Stimulated activated CD8-positive, alpha-beta memory T cell treated with anti-CD3 and anti-CD28 coated beads, Interleukin-12 subunit alpha, Interleukin-12 subunit beta, amount 100 ng/mL, for 4 hours (primary cell): ENCODE measurements around the gene NDUFB2.
A peak's percentile ranks its signal among the peaks of the same experiment; 100 is the strongest.
"Not testable (repeated sequence)": the region's sequence is repeated elsewhere in the genome, so short reads cannot be mapped to it uniquely, and the experiment has no call there.

Experiments used
- DNase-seq: peaks from one replicate; pipeline ENCODE4 v3.0.0-alpha.2; 2020; ENCODE audit warnings: low read depth

NDUFB2 gene

DNA sequence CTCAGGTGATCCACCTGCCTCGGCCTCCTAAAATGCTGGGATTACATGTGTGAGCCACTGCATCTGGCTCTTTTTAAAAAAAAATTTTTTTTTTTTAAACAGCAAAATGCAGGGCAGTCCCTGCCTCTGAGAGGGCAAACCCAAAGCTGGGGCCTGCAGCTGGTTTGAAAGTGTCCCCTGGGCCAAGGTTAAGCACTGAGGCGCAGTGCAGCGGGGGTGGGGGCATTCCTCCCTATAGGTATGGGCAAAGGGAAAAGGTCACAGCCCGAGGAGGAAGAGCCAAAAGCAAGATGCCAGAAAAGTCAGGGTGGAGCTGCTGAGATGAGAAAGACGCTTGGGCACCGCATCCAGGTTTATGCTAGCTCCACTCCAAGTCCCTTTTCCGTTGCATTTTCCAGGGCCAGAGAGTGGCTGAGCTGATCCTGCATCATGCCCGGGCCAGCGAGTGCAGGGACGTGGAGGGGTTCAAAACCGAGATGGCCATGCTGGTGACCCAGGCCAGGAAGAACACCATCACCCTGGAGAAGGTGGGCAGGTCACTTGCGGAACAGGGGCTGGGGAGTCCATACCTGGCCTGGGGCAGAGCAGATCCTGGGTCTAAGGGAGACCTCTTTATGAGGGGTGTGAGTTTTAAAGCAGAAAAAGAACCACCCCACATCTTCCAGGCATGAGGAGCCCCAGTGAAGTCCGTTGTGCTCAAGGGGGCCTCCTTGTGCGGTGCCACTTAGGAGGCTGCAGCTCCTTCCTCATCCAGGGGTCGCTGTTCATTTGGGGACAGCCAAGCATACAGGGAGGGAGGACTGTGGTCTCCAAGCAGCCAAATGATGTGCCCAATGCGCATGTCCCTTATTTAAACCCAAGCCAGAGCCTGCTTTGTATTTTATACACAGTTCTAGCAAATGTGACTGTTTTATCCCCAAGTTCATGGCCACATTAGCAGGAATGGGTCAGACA lies 7.0 kb upstream of the NDUFB2 start:
- no peak for DNase-seq

- DNase-seq, result no peak
Measured at GRCh38 chr7:140691376-140692045, 5.0 kb upstream of the NDUFB2 start.

DNA sequence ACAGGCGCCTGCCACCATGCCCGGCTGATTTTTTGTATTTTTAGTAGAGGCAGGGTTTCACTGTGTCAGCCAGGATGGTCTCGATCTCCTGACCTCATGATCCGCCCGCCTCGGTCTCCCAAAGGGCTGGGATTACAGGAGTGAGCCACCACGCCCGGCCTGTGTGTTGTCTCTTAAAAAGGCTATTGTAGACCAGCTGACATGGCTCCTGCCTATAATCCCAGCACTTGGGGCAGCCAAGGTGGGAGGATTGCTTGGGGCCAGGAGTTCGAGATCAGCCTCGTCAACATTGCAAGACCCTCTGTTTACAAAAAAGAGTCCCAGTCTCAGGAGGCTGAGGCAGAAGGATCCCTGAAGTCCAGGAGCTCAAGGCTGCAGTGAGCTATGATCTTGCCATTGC lies 2.7 kb upstream of the NDUFB2 start:
- not testable (repeated sequence) for DNase-seq

DNA sequence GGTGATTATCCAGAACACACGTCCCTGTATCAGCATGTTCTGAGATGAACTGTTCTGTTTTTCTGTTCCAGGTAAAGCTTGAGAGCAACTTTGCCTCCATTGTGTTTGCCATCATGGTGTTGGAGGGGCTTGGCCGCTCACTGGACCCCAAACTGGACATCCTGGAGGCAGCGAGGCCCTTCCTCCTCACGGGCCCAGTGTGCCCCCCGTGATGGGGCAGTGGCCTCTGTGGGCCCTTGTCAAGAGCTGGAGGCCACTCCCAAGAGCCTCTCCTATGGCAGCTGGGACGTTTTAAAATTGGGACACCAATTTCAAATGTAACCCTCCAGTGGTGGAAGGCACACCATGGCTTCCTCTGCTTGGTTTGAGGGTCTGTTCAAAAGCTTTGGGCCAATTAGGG lies 1.9 kb upstream of the NDUFB2 start:
- DNase-seq, result no peak

DNA sequence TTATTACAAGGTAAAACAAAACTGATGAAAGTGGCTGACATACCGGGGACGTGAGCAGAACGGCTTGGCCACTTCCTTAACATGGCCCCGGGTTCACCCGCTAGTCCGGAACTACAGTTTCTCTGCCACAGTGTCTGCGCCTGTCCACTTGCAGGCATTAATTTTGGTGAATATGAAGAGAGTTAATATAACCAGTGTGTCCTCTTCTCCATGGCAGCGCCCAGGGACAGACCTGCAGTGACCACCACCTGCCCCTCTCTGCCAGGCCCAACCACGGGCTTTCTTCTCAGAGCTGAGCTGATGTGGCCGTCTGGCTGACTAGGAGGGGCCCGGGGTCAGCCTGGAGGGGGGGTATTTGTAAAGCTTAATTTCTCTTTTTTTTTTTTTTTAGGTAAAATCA lies 1.1 kb upstream of the NDUFB2 start:
- no peak for DNase-seq

GRCh38 chr7:140696024-140696679 lies 356 bp upstream of the NDUFB2 start:
- DNase-seq, result peak; percentile 90

DNA sequence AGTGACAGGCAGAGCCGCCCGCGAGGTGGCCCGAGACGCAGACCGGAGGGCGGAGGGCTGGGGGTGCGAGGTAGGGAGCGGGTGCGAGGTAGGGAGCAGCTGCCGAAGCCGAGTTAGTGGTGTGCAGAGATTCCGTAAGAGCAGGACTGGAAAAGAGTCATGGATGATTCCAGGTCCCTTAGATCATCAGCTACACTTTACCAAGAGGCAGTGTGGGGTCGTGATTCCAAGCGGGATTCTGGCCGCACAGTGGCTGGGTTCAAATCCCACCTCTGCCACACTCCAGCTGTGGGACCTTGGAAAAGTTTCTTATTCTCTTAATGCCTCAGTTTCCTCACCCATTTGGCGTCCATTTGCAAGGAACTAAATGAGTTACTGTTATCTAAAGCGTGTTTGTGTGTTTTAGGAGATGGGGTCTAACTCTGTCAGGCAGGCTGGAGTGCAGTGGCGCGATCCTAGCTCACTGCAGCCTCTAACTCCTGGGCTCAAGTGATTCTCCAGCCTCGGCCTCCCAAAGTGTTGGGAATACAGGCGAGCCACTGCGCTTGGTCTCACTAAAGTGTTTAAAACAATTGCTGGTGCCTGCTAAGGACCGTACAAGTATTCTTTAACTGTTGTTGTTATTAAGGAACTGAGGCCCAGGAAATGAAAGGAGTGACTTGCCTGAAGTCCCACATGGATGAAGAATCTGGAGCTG lies 1.1 kb downstream of the NDUFB2 start:
- DNase-seq, result no peak

DNA sequence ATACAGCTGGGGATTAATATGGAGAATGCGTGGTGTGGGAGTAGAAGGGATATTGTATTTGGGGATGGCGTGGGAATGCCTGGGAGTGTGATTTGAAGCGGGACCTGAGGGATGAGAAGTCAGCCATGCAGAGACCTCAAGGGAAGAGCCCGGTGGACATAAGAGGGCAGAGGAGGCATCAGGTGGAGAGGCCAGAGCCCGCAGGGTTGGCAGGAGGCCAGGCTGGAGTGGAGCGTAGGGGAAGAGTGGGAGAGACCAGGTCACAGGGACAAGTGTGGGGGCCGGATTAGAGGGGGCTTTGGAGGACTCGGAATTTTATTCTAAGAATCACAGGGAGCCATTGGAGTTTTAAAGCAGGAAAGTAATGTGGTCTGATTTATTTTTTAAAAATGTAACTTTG lies 2.0 kb downstream of the NDUFB2 start:
- no peak for DNase-seq

DNA sequence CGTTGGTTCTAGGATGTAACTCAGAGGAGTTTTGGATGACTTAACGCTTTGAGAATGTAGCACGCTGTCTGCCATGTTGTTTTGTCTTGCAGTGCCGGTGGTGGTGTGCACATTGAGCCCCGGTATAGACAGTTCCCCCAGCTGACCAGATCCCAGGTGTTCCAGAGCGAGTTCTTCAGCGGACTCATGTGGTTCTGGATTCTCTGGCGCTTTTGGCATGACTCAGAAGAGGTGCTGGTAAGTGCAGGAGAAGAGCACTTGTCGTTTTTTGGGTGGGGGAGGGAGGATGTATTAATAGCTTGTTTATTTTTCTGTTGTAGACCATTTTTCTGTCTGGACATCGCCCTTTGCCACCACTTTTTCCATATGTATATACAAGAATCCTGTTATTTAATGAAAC lies 6.3 kb downstream of the NDUFB2 start:
- no peak for DNase-seq

GRCh38 chr7:140704205-140704604 lies 7.7 kb downstream of the NDUFB2 start:
- no peak for DNase-seq

DNA sequence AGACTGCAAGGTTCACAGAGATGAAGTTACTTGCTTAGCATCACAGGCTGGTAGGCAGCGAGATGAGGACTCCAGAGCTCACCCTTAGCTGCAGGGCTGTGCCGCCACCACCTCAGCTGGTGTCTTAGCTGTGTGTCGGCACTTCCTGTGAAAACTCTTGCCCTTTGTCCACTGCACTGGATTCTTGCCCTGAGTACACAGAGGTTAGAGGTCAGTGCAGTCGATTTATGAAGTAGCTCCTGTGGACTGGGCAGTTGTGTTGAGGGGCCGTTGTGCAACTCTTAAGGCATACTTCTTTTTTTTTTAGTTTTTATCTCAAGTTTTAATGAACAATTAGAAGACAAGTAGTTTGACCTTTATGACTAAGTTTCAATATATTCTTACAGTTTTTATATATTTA lies 10.6 kb downstream of the NDUFB2 start:
- DNase-seq, result no peak

DNA sequence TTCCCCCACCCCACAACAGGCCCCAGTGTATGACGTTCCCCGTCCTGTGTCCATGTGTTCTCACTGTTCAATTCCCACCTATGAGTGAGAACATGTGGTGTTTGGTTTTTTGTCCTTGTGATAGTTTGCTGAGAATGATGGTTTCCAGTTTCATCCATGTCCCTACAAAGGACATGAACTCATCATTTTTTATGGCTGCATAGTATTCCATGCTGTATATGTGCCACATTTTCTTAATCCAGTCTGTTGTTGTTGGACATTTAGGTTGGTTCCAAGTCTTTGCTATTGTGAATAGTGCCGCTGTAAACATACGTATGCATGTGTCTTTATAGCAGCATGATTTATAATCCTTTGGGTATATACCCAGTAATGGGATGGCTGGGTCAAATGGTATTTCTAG lies 12.3 kb downstream of the NDUFB2 start:
- not testable (repeated sequence) for DNase-seq

- DNase-seq, result not testable (repeated sequence)
Measured at GRCh38 chr7:140712392-140712791, 15.9 kb downstream of the NDUFB2 start.

GRCh38 chr7:140714331-140715040 lies 18.0 kb downstream of the NDUFB2 start:
- DNase-seq, result no peak

- DNase-seq, result no peak
Measured at GRCh38 chr7:140719721-140720120, 23.2 kb downstream of the NDUFB2 start.

DNA sequence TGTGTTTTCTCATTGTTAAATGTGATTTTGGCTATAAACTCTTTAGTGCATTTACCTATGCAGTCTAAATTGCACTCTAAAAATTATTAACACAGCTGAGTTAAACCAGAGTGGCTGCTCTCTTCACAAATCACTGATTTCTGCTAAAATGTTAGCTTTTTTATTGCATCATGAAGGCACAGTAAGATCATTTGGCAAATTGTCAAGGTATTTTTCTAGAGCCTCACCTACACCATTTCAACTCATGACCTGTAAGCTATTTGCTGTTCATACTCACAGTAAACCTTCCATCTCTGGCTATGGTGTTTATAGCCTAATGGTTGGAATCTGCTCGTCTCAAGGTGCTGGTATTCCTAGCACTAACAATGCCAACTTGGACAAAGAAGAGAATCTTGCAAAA lies 25.7 kb downstream of the NDUFB2 start:
- DNase-seq, result no peak

DNA sequence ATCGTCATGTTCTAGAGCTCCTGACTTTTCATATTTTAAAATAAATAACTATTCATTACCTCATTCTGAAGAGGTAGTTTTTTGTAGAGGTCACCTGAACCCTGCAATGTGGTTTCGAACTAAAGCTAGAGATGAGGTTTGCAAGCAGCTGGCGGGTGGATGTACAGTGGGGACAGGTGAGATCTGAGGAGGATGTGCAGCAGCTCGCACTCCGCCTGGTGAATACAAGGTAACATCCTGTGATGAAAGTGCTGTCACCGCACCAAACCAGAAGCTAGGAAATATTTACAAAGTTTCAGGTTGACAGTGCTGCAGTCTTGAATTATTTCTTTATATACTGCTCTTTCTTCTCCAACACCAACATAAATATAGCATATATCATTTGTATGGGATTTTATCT lies 26.5 kb downstream of the NDUFB2 start:
- no peak for DNase-seq

DNA sequence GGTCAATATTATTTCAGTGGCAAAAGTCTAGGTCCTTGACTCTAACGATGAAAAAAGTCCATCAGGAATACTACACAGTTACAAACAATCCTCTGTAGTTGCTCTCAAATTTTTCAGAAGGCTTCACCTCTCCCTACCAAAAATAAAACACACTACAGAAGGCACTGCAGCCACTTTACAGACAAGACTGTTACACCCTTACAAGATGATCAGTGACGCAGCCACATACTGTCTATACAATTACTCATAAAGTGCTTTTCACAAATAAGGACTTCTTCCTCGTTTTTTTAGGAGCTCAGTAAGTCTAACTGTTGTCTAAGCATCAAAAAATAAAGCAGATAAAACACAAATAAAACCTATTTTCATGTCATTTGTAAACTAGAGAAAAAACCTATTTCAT lies 27.1 kb downstream of the NDUFB2 start:
- no peak for DNase-seq

- no peak for DNase-seq
Measured at GRCh38 chr7:140724706-140725105, 28.2 kb downstream of the NDUFB2 start.

DNA sequence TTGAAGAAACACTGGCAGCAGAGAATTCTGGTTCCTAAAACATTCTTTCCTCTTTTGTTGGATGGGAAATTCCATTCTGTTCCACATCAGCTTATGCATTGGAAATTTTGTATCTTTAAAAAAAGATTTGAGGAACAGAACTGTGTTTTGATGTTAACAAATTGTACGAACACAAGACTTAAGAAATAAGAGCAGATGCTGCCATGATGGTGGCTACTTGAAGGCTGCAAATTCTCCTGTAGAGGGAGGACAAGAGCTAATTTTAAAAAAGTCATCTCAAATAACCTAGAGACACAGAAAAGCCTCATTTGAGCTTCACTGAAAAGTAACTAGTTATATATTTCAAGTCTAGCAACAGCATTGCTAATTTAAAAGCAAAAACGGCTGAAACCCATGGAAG lies 29.8 kb downstream of the NDUFB2 start:
- no peak for DNase-seq

DNA sequence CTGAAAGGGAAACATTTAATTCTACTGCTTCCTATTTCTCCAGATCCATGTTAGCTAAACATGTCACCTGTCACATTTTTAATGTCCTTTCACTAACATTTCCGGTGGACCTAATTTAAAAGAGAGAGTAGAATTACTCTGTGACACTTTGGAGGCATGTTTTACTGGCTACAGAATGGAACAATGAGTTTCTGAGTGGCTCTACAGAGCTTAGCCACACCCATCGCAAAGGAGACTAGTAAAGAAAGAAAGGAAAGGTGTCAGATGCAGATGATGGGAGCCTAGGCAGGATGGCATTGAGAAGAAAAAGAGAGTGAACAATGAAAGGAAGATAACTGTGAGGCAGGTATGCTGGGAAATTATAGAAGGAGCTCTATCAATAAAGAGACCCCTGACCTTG lies 35.9 kb downstream of the NDUFB2 start:
- DNase-seq, result no peak

GRCh38 chr7:140734096-140734495 lies 37.6 kb downstream of the NDUFB2 start:
- no peak for DNase-seq
